ENCODE data around the gene ARHGAP10.

- no peak for TF ChIP-seq POLR2A (IDR thresholded peaks at IDR 0.05; ENCODE audit: low read length)
- TF ChIP-seq GATA1 (IDR thresholded peaks at IDR 0.05; ENCODE audit: low read depth, low read length), result no peak
Measured at GRCh38 chr4:147960971-147961370, 229.1 kb downstream of the ARHGAP10 start.

Data from erythroblast (primary cell).